IPS-20b (cell line): ENCODE data around the gene RNU1-4.
"Not testable (repeated sequence)": the region's sequence is repeated elsewhere in the genome, so short reads cannot be mapped to it uniquely, and the experiment has no call there.

Experiments
- H3K27ac ChIP-seq: one replicate; pipeline ENCODE4 v1.5.1; 2013; ENCODE audit warnings: low read length
- H3K27me3 ChIP-seq: 2 replicates; pipeline ENCODE4 v1.6.1; 2013; ENCODE audit warnings: mild to moderate bottlenecking, low read length, inconsistent platforms; ENCODE audit not compliant: insufficient read depth
- H3K36me3 ChIP-seq: 2 replicates; pipeline ENCODE4 v1.6.1; 2013; ENCODE audit warnings: low read depth, mild to moderate bottlenecking, inconsistent platforms, low read length, moderate library complexity; ENCODE audit not compliant: insufficient read depth
- H3K4me1 ChIP-seq: 2 replicates; pipeline ENCODE4 v1.6.1; 2013; ENCODE audit warnings: mild to moderate bottlenecking, control low read depth, inconsistent platforms, low read length, moderate library complexity; ENCODE audit not compliant: insufficient read depth
- H3K4me3 ChIP-seq: 2 replicates; pipeline ENCODE4 v1.5.1; 2013; ENCODE audit warnings: mild to moderate bottlenecking, low read length, inconsistent platforms
- H3K9ac ChIP-seq: 2 replicates; pipeline ENCODE4 v1.6.1; 2013; ENCODE audit warnings: low read depth, mild to moderate bottlenecking, inconsistent platforms, low read length, moderate library complexity
- H3K9me3 ChIP-seq: 2 replicates; pipeline ENCODE4 v1.6.1; 2013; ENCODE audit warnings: mild to moderate bottlenecking, low read depth, low read length, inconsistent platforms; ENCODE audit not compliant: insufficient read depth

The RNU1-4 gene

DNA sequence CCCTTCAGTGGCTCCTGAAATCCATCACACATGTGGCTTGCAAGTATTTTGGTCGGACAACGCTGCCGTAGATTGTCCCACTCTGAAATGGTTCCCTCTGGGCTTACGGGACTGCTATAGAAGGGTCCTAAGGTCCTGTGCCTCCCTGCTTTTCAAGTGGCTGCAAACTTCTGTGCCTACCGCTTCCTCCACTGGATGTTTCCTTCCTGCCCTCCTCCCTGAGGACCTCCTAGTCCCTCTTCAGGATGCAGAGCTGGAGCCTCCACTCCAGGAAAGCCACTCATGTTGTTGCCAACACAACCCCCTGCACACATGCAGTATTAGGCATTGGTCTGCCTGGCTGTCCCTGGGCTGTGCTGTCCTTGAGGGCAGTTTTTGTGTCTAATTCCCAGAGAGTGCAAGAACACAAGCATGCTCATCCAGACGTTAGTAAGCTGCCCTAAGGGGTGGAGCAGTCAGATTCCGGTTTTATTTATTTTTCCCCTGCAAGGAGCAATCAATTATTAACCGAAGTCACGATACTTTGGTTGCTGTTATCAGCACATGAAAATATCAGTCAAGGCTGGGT lies 26.5 kb downstream of the RNU1-4 start:
- H3K4me1 ChIP-seq, H3K9ac ChIP-seq, H3K36me3 ChIP-seq: not testable (repeated sequence)

DNA sequence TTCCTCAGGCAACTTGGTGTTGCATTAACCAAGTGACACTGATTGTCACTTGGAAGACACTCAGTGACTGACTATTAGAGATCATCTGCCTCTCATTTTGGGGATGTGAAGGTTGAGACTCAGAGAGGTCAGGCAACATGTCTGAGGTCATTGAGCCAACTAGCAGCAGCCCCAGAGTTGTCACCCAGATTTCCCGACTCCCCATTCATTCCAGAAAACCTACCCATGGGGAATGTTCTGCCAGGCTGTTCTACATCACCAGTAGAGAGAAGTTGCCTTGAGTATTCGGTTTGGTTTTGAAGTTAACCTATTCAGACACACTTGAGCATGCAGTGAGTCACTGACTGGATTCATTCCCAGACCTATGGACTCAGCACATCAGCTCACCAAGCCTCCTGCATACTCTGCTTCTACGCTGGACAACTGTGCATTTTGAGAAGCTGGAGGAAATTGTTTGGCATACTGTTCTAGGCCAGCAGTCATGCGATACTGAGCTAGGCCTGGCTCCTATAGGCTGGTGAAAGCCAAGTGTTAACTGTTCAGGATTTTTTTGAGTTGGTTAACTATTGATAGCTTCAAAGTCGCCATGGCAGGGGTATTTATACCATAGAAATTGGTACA lies 29.9 kb downstream of the RNU1-4 start:
- not testable (repeated sequence) for H3K4me3 ChIP-seq, H3K9ac ChIP-seq, H3K4me1 ChIP-seq, H3K27ac ChIP-seq, H3K9me3 ChIP-seq, H3K27me3 ChIP-seq, H3K36me3 ChIP-seq

More for the DNA sequence above, 26.5 kb downstream of the RNU1-4 start:
- not testable (repeated sequence) for H3K9me3 ChIP-seq, H3K27me3 ChIP-seq, H3K27ac ChIP-seq, H3K4me3 ChIP-seq

DNA sequence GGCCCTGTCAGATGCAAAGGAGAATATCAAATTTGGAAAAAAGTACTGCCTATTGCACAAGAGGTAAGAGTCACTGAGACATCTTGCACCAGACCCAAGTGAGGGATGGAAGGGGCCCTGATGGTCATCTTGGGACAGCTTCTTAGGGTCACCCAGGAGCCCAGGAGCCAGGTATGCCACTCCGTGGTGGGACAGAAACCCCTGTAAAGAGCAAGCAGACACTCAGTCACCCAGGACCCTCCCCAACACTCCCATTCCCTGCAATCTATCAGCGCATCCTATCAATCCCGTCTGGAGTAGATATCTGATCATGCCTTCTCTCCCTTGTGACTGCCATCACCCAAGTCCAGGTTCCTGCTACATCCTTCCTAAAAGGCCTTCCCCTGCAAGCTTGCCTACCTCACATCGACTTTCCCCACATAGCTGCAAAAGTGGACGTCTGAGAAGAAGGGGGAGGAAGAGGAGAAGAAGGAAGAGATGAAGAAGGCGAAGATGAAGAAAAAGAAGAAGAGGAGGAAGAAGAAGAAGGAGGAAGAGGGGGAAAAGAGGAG lies 30.7 kb downstream of the RNU1-4 start:
- H3K36me3 ChIP-seq, H3K27ac ChIP-seq, H3K9ac ChIP-seq, H3K4me1 ChIP-seq, H3K4me3 ChIP-seq, H3K9me3 ChIP-seq, H3K27me3 ChIP-seq: not testable (repeated sequence)

DNA sequence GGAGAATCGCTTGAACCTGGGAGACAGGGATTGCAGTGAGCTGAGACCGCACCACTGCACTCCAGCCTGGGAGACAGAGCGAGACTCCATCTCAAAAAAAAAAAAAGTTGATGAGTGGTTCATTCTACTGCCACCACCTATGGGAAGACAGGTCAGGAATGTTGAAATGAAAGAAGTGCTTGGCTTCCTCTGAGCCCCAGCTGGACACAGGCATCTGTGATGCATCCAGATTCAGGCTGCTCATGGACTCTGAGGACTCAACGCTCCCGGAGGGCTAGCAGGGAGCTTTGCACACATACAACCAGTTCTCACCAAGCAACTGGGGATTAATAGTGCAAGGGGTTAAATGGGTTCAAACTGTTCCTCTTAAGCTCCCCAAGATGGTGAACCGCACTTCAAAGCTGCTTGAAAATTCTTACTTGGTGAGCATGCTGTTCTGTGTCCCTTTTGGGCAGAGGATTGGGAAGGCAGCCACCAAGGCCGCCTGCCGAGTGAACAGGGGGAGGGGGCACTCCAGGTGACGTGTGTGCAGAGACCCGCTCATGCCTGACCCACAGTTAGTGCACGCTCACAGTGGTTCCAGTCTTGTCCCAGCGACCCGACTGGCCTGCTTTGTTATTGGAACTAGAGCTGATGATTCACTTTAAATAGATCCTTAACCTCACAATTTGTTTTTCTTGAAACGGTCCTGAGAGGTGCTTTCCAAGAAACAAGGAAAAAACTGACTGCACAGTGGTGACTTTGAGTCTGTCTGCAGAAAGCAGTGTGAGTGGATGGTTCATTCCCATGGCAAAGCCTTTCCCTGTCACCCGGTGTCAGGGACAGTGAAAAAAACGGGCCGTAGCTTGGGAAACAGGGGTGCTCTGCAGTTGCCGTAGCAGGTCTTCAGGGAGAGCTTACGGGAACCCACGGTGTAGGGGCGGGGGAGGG lies 32.2 kb downstream of the RNU1-4 start:
- H3K9ac ChIP-seq, H3K27me3 ChIP-seq, H3K4me3 ChIP-seq, H3K36me3 ChIP-seq, H3K9me3 ChIP-seq, H3K27ac ChIP-seq, H3K4me1 ChIP-seq: not testable (repeated sequence)

DNA sequence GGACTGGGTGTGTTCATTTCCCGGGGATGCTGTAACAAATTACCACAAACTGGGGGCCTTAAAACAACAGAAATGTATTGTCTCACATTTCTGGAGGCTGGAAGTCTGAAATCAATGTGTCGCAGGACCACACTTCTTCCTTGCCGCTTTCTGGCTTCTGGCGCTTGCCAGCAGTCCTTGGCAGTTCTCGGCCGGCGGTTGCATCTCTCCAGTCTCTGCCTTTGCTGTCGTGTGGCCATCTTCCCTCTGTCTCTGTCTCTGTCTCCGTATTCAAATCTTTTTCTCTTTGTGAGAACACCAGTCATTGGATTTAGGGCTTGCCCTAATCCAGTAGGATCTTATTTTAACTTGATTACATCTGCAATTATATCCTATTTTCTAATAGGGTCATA lies 32.9 kb downstream of the RNU1-4 start:
- H3K36me3 ChIP-seq, H3K27ac ChIP-seq, H3K9ac ChIP-seq, H3K4me3 ChIP-seq, H3K27me3 ChIP-seq, H3K9me3 ChIP-seq, H3K4me1 ChIP-seq: not testable (repeated sequence)

DNA sequence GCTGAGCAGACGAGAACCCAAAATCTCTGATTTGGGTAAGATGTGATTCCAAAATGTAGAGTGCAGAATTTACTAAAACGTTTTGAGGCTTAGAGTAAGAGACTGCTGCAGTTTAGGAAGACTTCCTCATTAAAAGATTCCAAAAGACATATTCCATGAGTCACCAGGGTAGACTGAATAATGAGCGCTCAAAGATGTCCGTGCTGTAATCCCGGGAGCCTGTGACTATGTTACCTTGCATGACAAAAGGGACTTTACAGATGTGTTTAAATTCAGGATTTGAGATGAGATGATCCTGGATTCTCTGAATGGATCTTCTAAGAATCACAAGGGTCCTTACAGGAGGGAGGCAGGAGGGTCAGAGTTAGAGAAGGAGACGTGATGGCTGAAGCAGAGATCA lies 33.4 kb downstream of the RNU1-4 start:
- not testable (repeated sequence) for H3K27ac ChIP-seq, H3K36me3 ChIP-seq, H3K9me3 ChIP-seq, H3K9ac ChIP-seq, H3K4me3 ChIP-seq, H3K4me1 ChIP-seq, H3K27me3 ChIP-seq

DNA sequence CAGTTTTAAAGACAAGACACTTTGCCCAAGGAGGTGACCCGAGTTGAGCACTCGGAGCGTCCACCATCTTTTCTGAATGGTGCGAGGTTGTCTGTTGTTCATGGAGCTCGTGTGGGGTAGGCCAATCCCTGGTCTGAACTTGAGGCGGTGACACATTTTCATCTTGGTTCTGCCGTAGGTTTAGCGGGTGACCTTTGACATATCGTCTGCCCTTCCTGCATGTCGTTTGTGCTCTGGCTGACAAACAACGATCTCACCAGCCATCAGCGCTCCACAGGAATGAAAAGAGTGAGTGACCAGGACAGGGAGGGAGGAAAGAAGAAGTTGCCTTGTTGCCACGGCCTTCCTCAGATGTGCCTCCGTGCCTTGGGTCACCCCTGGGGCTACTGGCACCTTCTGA lies 34.5 kb downstream of the RNU1-4 start:
- H3K27ac ChIP-seq, H3K36me3 ChIP-seq, H3K9ac ChIP-seq, H3K4me3 ChIP-seq, H3K27me3 ChIP-seq, H3K4me1 ChIP-seq, H3K9me3 ChIP-seq: not testable (repeated sequence)

DNA sequence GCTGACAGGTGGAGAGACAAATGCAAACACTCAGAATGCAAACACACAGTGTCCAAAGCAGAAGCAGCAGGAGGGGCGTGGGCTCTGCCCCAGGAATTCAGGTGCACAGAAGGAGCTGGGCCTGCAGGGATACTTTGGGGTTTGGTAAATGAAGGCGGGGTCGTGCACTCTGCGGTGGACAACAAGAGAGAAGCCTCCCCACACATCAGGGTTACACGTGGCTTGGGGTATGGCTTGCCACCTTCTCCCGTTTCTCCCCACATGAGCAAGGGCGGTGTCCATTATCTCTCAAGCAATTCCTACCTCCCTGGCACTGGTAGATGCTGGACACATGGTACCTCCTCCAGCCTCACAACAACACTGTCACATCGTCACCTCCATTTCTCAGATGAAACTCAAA lies 35.0 kb downstream of the RNU1-4 start:
- H3K9me3 ChIP-seq, H3K36me3 ChIP-seq, H3K4me1 ChIP-seq, H3K27ac ChIP-seq, H3K9ac ChIP-seq, H3K4me3 ChIP-seq, H3K27me3 ChIP-seq: not testable (repeated sequence)

DNA sequence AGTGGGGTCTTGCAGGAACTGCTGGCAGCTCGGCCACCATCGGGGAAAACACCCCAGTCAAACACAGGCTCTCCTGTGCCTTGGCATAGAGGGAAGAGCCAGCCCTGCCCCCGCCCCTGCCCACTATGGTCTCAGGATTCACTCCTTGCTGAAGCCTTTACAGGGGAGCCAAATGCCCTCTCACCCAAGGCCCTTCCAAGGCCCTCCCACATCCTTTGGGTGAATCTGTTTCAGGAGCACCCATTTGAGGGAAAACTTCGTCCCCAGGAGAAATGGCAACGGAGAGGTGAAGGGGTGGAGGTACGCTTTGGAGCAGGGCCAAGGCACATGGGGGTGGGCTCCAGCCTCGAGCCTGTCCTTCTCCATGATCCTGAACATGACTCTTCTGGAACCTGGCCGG lies 35.9 kb downstream of the RNU1-4 start:
- not testable (repeated sequence) for H3K4me3 ChIP-seq, H3K27me3 ChIP-seq, H3K9me3 ChIP-seq, H3K36me3 ChIP-seq, H3K4me1 ChIP-seq, H3K9ac ChIP-seq, H3K27ac ChIP-seq

DNA sequence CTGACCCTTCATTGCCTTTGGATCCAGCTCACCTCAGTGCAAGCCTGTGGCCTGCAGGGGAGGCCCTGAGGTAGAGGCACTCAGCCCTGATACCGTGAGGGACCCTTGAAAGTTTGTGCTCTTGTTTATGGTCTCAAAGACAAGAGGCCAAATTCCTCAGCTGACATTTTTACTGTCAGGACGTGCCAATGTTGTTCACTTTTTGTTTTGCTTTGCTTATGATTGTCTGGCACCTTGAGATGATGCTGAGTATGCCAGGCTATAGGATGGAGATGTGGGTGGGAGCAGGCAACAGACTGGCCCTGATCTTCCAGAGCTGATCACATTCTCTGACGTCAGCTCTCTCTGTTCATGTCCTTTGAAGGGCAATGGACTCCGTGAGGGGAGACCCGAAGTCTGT lies 36.5 kb downstream of the RNU1-4 start:
- not testable (repeated sequence) for H3K27ac ChIP-seq, H3K9me3 ChIP-seq, H3K36me3 ChIP-seq, H3K4me3 ChIP-seq, H3K27me3 ChIP-seq, H3K4me1 ChIP-seq, H3K9ac ChIP-seq

DNA sequence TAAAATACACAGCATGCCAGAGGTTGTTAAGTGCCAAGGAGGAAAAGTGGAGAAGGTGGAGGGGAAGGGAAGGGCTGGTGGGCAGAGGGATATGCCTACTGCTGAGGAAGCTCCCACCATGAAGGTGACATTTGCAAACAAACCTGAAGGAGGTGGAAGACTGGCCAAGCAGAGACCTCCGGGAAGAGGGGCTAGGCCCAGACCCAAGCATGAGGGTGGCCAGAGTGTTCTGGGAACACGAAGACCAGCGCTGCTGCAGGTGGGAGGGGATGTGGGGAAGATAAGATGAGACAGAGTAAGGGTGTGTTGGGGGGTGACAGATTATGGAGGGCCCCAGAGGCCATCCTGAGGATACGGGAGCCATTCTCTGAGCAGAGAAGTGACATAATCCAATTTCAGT lies 37.5 kb downstream of the RNU1-4 start:
- not testable (repeated sequence) for H3K4me1 ChIP-seq, H3K4me3 ChIP-seq, H3K9ac ChIP-seq, H3K36me3 ChIP-seq, H3K27ac ChIP-seq, H3K27me3 ChIP-seq, H3K9me3 ChIP-seq

DNA sequence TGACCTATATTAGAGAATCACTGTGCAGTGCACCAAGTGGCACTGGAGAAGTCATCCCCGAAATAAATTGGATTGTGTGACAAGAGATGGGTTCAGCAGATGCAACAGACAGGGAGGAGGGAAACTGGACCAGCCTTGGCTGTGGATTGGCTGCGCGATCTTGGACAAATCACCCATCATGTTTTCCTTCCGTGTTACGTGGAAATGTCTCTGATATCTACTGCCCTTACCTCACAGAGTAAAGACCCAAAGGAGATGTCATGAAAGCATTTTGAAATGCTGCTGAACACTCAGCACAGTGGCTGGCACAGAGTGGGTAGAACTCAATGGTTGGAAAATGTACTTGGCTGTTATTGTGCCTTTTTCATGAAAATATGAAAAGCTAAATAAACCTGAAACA lies 39.2 kb downstream of the RNU1-4 start:
- not testable (repeated sequence) for H3K27ac ChIP-seq, H3K36me3 ChIP-seq, H3K4me1 ChIP-seq, H3K4me3 ChIP-seq, H3K9me3 ChIP-seq, H3K9ac ChIP-seq, H3K27me3 ChIP-seq
